HG02623 (cell line): ENCODE data around the gene CR1.
"Not testable (repeated sequence)": the region's sequence is repeated elsewhere in the genome, so short reads cannot be mapped to it uniquely, and the experiment has no call there.

Experiments used
- ATAC-seq: cut with Tn5 transposase; IDR thresholded peaks from one replicate; pipeline ENCODE4 v1.9.1; 2021; ENCODE audit warnings: moderate library complexity; ENCODE audit not compliant: unreplicated experiment

The CR1 gene

DNA sequence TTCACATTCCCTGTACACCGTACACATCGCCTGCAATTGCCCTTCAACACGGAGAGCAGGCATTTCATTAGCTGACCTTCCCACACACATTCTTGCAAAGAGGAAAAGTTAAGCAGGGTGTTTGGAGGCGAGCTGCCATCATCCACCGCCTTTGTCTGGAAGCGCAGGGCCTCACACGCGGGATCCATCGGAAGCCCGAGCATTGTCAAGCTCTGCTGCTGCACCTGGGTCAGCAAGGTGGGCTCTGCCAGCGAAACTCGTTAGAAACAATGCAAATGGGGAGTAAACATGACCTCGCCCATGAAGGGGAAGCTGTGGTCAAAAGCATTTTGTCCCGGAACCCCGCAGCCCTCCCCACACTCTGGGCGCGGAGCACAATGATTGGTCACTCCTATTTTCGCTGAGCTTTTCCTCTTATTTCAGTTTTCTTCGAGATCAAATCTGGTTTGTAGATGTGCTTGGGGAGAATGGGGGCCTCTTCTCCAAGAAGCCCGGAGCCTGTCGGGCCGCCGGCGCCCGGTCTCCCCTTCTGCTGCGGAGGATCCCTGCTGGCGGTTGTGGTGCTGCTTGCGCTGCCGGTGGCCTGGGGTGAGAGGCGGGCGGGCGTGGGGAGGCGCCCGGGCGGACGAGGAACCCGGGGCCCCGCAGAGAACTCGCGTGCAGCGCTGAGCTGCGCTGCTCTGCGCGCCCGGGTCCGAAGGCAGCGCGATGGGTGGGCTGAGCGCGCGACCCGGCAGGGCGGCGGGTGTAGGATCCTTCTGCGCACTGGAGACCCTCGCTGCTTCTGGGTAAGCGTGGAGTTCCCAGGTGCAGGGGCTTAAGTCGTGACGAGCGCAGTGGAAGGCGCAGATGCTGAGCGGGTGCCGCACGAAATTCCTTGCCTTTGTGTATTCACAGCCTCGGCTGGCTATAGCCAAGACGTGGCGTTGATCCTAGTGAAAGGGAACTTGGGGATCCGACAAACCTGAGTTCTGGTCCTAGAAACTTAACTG lies at the start of gene CR1:
CR1 (plus strand) TSS at position 357 of the 992 bp plus-strand sequence; CDS start at position 468, 111 bp downstream.
- no peak for ATAC-seq

DNA sequence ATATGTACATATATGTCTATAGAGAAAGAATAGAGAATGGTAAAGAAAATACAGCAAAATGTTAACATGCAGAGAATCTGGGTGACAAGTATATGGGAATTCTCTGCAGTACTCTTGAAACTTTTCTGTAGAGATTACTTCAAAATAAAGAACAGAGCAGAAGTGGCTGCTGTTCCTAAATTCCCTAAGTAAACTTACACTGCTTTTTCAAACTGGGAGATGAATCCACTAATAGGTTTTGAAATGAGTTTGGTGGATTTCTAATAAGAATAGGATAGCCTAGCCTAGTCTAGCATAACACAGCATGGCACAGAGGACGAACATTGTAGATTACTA lies 42.3 kb upstream of the CR1 start:
- no peak for ATAC-seq

DNA sequence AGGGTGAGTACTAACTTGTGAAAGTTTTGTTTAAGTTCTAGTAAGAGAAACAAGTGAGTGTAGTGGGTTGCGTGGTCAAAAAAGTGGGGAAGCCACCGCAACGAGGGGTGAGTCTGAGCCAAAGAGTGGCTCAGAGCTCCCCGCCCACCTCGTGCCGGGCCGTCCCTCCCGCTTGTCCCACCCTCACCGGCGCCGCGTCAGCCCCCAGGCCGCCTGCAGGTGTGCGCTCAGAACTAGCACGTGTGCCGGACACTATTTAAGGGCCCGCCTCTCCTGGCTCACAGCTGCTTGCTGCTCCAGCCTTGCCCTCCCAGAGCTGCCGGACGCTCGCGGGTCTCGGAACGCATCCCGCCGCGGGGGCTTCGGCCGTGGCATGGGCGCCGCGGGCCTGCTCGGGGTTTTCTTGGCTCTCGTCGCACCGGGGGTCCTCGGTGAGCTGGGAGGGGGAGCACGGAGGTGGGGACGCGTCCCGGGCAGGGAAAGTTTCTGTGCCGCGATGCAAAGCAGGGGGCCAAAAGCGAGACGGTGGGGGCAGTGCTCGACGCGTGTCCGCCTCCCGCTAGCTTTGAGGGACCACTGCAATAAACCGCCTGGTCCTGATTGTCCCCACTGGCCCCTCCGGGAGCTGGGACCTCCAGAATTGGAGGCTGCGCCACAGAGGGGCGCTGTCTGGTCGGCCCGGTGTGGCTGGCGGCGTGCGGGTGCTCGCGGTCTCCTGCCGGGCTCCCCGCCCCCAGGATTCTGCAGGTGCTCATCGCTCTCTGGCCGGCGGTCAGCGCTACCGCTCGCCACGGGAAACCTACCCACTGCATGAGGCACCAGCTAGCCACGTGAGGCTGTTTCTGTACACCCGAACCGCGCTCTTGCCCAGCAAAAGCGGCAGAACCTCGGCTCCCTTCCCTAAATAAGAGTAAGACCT lies 41.7 kb upstream of the CR1 start, which contains the start of gene CR2:
CR2 (plus strand) TSS at position 283 of the 919 bp plus-strand sequence; CDS start at position 374, 91 bp downstream.
- peak; percentile 76 for ATAC-seq

DNA sequence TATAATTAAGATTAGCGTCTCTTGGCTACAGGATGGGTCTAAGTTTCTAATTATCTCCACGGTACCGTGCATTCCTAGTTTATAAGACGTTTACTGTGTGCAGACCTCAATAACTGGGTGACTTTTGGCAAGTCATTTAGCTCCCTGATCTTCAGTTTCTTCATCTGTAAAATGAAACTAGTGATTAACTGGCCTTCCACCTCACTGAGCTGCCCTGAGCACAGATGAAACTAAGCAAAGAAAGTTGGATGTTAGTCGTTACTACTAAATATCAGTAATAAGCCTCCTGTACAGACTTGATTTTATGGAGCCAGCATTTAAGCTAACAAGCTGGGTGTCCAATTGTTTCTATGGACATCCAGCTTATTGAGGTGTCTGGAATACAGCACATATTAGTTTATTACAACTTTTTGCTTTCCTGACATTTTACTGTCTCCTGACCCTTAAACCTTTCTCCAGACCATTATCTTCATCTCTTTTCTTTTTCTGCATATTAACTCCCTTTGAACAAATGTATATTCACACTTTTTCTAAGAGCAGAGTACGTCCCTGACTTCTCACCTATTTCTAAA lies 40.7 kb upstream of the CR1 start:
- no peak for ATAC-seq

DNA sequence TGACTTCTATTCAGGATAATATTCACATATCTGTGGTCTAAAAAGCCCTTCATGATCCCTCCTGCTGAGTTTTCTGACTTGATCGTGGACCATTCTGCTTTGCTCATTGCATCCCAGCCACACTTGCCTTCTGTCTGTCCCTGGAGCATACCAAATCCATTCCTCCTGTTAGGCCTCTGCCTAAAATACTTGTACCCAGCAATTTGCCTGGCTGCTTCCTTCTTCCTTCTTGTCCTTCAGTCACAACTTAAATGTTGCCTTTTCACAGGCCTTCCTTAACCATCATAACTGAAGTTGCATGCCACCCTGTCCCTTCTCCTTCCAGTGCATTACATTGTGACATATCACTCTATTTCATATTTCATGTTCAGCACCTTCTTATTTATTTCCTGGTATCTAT lies 37.5 kb upstream of the CR1 start:
- no peak for ATAC-seq

- no peak for ATAC-seq
These were observed 36.9 kb upstream of the CR1 start for GRCh38 chr1:207459008-207459407.

GRCh38 chr1:207461649-207462048 lies 34.3 kb upstream of the CR1 start:
- ATAC-seq: no peak

DNA sequence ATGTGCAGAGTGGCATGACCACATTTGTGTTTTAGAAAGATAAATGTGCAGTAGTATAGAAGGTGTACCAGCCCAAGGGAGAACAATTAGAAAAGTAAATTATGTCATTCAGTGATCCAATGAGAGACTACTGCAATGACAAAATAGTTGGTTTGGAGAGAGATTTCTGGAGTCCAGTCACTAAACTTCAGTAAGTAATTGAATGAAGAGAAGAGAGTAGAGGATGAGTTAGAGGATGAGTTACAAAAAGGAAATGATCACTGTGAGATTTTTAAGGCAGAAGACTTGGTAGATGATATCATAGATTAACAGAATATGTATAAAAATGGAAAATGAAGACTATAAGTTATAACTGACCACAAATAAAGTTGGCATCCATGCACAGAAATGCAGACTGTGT lies 33.4 kb upstream of the CR1 start:
- no peak for ATAC-seq

- no peak for ATAC-seq
These were observed 32.9 kb upstream of the CR1 start for GRCh38 chr1:207463021-207463420.

GRCh38 chr1:207463571-207463970 lies 32.4 kb upstream of the CR1 start:
- no peak for ATAC-seq

GRCh38 chr1:207470927-207471326 lies 25.0 kb upstream of the CR1 start:
- ATAC-seq: no peak

DNA sequence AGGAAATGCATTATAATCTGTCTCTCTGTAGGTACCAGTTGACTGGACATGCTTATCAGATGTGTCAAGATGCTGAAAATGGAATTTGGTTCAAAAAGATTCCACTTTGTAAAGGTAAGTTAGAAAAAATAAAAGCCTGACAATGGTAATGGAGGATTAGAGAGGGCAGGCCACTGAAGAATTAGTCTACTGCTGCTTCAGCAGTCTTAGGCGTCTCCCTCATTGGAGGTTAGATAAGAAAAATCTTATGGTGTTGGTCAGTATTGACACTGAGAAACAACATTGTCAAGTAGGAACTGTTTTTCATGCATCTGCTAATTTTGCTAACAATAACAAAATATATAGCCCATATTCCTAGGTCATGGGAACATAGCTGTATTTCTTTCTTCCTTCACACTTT lies 21.7 kb upstream of the CR1 start:
- no peak for ATAC-seq

DNA sequence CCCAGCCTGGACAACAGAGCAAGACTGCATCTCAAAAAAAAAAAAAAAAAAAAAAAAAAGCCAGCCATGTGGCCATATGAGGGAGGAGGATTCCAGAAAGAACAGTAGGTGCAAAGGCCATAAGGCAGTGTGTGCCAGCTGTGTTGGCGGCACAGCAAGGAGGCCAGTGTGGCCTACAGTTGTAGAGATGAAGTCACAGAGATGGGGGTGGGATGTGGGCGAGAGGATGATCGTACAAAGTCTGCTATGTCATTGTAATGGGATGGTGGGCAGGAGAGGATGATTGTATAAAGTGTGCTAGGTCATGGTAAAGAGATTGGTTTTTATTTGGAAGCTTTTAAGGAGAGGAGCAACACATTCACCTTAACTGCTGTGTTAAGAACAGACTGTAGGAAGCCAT lies 9.8 kb upstream of the CR1 start:
- ATAC-seq: no peak

DNA sequence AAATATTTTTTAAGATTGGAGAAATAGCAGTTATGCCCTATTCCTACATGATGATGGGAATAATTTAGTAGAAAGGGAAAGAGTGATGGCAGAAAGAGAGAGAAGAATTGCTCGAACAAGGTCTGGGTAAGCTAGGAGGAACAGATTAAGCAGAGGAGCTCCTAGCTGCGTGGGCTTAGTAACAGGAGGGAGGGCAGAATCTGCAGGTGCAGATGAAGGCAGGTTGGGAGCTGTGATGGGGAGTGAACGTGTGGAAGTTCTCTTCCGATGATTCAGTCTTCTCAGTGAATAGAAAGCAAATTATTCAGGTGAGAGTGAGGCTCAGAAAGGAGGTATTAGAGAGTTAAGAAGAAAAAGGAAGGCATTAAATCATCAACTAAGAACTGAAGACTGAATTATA lies 8.3 kb upstream of the CR1 start:
- no peak for ATAC-seq

- ATAC-seq: no peak
These were observed 2.7 kb upstream of the CR1 start for GRCh38 chr1:207493212-207493611.

DNA sequence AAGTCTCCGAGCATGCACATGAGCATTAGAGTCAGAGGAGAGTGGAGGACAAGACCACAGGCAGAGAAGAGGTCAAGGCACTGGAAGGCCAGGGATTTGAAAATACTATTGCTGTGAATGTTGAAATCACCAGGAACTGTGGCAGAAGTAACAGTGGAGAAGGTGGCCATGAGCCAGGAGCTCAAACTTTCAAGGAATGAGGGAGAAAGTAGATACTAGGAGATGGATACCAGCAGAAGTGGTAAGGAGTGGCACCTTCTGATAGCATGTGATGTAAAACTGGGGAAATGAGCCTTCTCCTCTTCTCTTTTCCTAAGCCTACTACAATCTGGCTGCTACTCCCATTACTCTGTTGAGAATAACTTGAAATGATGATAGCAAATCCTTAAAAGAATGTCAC lies 1.8 kb upstream of the CR1 start:
- ATAC-seq: no peak

GRCh38 chr1:207495281-207495680 lies 676 bp upstream of the CR1 start:
- not testable (repeated sequence) for ATAC-seq

DNA sequence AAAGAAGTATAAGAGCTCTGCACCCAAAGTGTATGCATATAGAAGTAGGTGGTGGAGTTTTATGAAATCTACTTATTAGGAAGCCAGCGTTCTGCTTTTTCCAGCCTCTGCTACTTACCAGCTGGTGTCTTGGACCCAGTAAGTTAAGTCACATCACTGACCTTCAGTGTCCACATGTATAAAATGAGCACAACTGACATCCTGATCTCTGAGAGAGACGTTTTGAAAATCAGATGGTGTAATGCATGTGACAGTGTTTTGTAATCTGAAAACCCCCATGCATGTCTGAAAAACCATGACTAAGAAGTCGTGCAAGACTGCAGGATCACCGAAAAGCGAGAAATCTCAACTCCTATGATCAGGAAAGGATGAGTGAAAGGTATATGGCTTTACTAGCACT lies 2.0 kb downstream of the CR1 start:
- no peak for ATAC-seq

GRCh38 chr1:207499573-207499972 lies 3.6 kb downstream of the CR1 start:
- no peak for ATAC-seq

- ATAC-seq: no peak
These were observed 4.3 kb downstream of the CR1 start for GRCh38 chr1:207500306-207500705.

- ATAC-seq: no peak
These were observed 5.1 kb downstream of the CR1 start for GRCh38 chr1:207501071-207501470.
